ENCODE data around the gene HLA-DMA. TPM values are rescaled to one million over a fixed set of nuclear protein-coding genes. Genes with fewer than 3 reads are reported as not detected.

HLA-DMA gene
- total and polyA plus RNA-seq, 9 of the 15 experiments (the other 6 are each of a cell fraction or from before 2014, with no cell fraction given): 0.13 to 0.83 (median 0.51) TPM

- no peak for FAIRE-seq
- peak; percentile 79 for TF ChIP-seq CEBPB (tag; IDR thresholded peaks at IDR 0.05)
- no peak for TF ChIP-seq CEBPG (CRISPR knock-in tag; IDR thresholded peaks at IDR 0.05)
- peak in 1 of 2 experiments; percentile 29; a peak in 1 of 4 replicates for TF ChIP-seq CEBPG (tag; conservative IDR thresholded peaks at IDR 0.05 in 1 of 2, IDR thresholded peaks at IDR 0.05 in 1 of 2)
- no peak for TF ChIP-seq MLX (CRISPR knock-in tag; conservative IDR thresholded peaks at IDR 0.05)
- CTCF ChIA-PET (ENCODE audit: low intra/inter-chr PET ratio): no interaction called here
- no peaks in the 10 kb centered on the region for H3K36me3 ChIP-seq (ENCODE audit: control insufficient read depth, insufficient read depth, low read length)
- no peaks in the 10 kb centered on the region for H3K4me1 ChIP-seq (replicated peaks in 1 of 2; ENCODE audit: control insufficient read depth in 2 of 2, insufficient read depth in 2 of 2, low read length in 2 of 2)
- no TSS peak for BruUV-seq (replicated peaks)
- no peak for ATAC-seq
- no peaks in the 10 kb centered on the region for H3K9me3 ChIP-seq (replicated peaks; ENCODE audit: control insufficient read depth, insufficient read depth, low read depth, low read length)
- H3K27ac ChIP-seq (ENCODE audit: extremely low read depth, low read depth, low read length): no peak overlapping the region
- H3K79me2 ChIP-seq (ENCODE audit: control insufficient read depth, insufficient read depth, low read length): no peaks in the 10 kb centered on the region
- H4K20me1 ChIP-seq (replicated peaks; ENCODE audit: control insufficient read depth, insufficient read depth, low read length): no peaks in the 10 kb centered on the region
- DNase-seq (ENCODE audit: extremely low read depth in 1 of 4, low spot score in 3 of 4): peak in 1 of 4 experiments; percentile 3
- H3K9ac ChIP-seq (ENCODE audit: insufficient read depth in 1 of 2, low read depth in 2 of 2, low read length in 2 of 2): no peak overlapping the region
- H3K4me2 ChIP-seq (ENCODE audit: insufficient read depth, low read length): no peak overlapping the region
- H2AFZ ChIP-seq (ENCODE audit: low read depth, low read length): no peak overlapping the region
- peaks cover 27 to 41% of the 10 kb centered on the region in 2 experiments for H3K27me3 ChIP-seq (ENCODE audit: control insufficient read depth in 2 of 2, insufficient read depth in 2 of 2, low read length in 2 of 2)
- intact Hi-C loops (cut with micrococcal nuclease) (no loop called here), in situ Hi-C loops (cut with MboI) (loop anchor here (5.0 to 10.0 kb wide), 2 partner anchors 46 to 56 kb away; no protein-coding TSS in a partner anchor)
- POLR2A ChIA-PET: interaction anchor here (0.9 to 3.7 kb wide), 4 partner anchors 12 to 46 kb away, joined by 3 to 21 read pairs (median 5); no protein-coding TSS in a partner anchor
- no peak overlapping the region for H3K4me3 ChIP-seq
- H3K9me1 ChIP-seq (ENCODE audit: control insufficient read depth, insufficient read depth, low read length): no peaks in the 10 kb centered on the region
- WGBS (ENCODE audit: insufficient coverage, low coverage, missing lambda C conversion rate): 2% methylated on average over 7 of the region's 7 CpGs
Measured at GRCh38 chr6:32938494-32938893, 14.4 kb downstream of the HLA-DMA start.

Data from K562 (cell line).